Measurements from ENCODE around the gene CD247.

Gene CD247

DNA sequence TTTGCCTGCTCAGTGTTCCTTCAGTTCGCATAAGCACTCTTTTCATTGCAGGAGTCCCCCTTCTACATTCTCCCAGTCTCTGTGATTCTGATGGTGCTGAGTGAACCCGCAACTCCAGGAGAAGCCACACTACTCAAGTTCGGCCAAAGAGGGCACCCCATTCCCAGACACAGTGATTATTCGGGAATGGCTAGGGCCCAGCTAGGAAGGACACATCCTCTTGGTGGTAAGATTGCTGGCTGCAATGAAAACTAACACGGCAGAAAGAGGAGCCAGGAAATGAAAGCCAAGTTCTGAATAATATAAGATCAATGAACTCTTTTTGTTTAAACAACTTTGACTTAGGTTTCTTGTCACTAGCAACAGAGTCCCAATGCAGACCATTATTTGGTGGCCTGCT, 20.3 kb upstream of the CD247 start:
- TF ChIP-seq, protein P1, sequence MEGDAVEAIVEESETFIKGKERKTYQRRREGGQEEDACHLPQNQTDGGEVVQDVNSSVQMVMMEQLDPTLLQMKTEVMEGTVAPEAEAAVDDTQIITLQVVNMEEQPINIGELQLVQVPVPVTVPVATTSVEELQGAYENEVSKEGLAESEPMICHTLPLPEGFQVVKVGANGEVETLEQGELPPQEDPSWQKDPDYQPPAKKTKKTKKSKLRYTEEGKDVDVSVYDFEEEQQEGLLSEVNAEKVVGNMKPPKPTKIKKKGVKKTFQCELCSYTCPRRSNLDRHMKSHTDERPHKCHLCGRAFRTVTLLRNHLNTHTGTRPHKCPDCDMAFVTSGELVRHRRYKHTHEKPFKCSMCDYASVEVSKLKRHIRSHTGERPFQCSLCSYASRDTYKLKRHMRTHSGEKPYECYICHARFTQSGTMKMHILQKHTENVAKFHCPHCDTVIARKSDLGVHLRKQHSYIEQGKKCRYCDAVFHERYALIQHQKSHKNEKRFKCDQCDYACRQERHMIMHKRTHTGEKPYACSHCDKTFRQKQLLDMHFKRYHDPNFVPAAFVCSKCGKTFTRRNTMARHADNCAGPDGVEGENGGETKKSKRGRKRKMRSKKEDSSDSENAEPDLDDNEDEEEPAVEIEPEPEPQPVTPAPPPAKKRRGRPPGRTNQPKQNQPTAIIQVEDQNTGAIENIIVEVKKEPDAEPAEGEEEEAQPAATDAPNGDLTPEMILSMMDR (IDR thresholded peaks at IDR 0.05), result no peak
- H3K36me3 Mint-ChIP-seq (ENCODE audit: low read depth), result no peaks in the 10 kb centered on the region
- peaks cover 4% of the 10 kb centered on the region for H3K27me3 Mint-ChIP-seq (ENCODE audit: low read depth, poor library complexity)
- DNase-seq, result no peak
- H3K27ac Mint-ChIP-seq, result no peak overlapping the region
- H3K4me1 Mint-ChIP-seq, result peaks cover 10% of the 10 kb centered on the region
- H3K4me3 Mint-ChIP-seq, result no peak overlapping the region
- no peaks in the 10 kb centered on the region for H3K9me3 Mint-ChIP-seq

DNA sequence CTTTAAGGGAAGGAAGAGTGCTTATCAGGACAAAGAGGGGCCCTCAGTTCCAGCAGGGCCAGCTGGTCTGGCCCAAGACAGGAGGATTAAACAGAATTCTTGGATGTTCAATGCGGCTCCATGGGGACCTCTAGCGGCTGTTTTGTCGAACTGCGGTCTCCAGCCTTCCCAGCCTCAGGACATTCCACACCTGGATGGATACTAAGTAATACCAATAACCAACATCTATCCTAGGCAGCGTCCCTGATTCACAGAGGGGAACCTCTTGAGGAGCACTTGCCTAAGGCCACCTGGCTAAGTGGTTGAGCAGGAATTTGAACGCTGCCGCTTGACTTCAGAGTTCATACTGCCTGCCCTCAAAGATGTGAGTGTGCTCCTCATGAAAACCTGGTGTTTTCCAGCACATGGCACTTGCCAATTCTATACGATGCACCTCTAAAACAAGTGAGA, 15.5 kb upstream of the CD247 start:
- Mint-ChIP-seq H3K36me3 (ENCODE audit: low read depth) (no peaks in the 10 kb centered on the region), H3K4me1 (peaks cover 9% of the 10 kb centered on the region), H3K27ac (no peak overlapping the region), H3K4me3 (no peak overlapping the region), H3K9me3 (no peaks in the 10 kb centered on the region), H3K27me3 (ENCODE audit: low read depth, poor library complexity) (peaks cover 8% of the 10 kb centered on the region)
- TF ChIP-seq, protein P1 (IDR thresholded peaks at IDR 0.05), result peak; percentile 92
- peak; percentile 82 for DNase-seq

DNA sequence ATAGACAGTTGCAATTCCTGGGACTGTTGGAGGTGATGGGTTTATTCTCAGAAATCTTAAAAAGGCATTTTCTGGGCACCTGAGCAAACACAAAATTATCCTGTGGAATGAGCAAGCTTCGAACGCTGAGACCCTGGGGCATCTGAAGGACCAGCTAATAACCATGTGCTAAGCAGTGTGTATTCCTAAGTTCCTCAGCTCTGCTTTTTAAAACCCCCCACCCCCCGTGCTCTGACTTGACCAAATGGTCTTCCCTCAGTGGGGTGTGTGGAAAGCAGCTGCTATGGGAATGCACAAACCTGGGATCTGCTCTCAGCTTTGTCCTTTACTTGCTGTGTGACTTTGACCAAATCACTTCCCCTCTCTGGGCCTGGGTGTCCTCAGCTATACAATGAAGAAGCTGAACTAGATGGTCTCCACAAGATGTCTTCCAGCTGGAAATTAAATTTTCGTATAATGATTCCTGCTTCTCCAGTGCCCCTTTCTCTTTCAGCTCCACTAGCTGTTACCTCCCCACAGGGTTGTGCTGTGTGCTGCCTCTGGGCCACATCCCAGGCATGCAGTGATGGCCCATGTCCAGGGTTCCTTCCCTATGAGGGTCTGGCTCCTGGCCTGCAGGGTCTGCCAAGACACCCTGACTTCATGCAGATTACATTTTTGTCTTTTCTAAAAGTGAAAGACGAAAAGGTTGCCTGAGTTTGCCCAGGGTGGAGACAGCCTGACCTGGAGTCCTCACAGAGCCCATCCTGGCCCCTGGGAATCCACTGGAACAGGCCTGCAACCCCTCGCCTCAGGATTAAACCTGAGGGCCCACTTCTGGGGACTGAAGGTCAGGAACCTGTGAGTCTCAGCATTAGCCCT, 14.9 kb upstream of the CD247 start:
- H3K9me3 Mint-ChIP-seq, result no peaks in the 10 kb centered on the region
- no peaks in the 10 kb centered on the region for H3K36me3 Mint-ChIP-seq (ENCODE audit: low read depth)
- no peak overlapping the region for H3K27ac Mint-ChIP-seq
- TF ChIP-seq, protein P1 (IDR thresholded peaks at IDR 0.05), result no peak
- peaks cover 6% of the 10 kb centered on the region for H3K4me1 Mint-ChIP-seq
- no peak for DNase-seq
- peaks cover 8% of the 10 kb centered on the region for H3K27me3 Mint-ChIP-seq (ENCODE audit: low read depth, poor library complexity)
- H3K4me3 Mint-ChIP-seq, result no peak overlapping the region

DNA sequence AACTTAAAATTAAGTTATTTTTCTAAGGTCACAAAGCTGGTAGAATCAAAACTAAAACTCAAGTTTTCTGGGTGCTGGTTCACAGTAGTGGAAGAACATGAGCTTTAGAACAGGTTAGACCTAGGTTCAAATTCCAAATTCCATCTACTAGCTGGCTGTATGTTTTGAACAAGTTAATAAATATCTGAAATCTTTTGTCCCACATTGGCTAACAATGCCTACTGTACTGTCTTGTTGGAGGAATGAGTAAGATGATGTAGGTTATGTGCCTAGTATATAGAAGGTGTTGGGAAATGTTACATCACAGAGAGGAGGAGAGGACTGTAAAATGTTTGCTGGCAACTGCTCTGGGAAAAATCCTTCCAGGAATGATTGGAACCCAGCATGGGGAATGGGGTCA, 14.0 kb upstream of the CD247 start:
- no peaks in the 10 kb centered on the region for H3K36me3 Mint-ChIP-seq (ENCODE audit: low read depth)
- no peak overlapping the region for H3K27ac Mint-ChIP-seq
- H3K27me3 Mint-ChIP-seq (ENCODE audit: low read depth, poor library complexity), result peaks cover 9% of the 10 kb centered on the region
- H3K9me3 Mint-ChIP-seq, result no peaks in the 10 kb centered on the region
- no peak overlapping the region for H3K4me3 Mint-ChIP-seq
- no peak for DNase-seq
- peaks cover 6% of the 10 kb centered on the region for H3K4me1 Mint-ChIP-seq
- TF ChIP-seq, protein P1 (IDR thresholded peaks at IDR 0.05), result no peak

DNA sequence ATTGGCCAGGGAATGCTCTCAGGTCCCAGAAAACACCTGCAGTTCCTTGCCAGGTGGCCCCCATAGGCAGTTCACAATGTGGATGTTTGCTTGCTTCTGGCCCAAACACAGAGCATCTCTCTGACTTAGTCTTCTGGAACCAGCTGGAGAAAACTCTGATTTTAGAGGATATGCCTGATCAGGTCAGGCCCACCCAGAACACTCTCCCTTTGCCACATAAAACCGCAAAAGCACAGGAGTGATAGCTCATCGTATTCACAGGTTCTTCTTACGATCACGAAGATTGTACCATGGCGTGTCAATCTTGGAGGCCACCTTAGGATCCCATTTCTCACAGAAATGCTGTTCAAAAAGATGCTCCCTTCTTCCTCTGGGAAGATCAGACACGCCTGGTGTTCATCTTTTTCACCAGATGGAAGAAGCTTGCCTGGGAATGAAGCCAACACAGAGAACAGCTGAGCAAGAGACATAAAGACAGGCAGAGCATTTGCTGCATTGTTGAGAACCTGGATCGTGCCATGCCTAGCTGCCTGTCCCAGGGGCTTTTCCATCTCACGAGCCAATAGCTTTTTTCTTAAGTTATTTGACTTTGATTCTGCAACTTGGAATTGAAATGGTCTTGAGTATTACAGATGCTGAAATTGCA, 11.6 kb upstream of the CD247 start:
- Mint-ChIP-seq H3K27me3 (ENCODE audit: low read depth, poor library complexity) (peaks cover 9% of the 10 kb centered on the region), H3K4me3 (no peak overlapping the region), H3K36me3 (ENCODE audit: low read depth) (no peaks in the 10 kb centered on the region), H3K27ac (no peak overlapping the region), H3K9me3 (no peaks in the 10 kb centered on the region), H3K4me1 (peaks cover 15% of the 10 kb centered on the region)
- no peak for DNase-seq
- TF ChIP-seq, protein P1 (IDR thresholded peaks at IDR 0.05), result no peak

Data from nephron progenitor cell (in vitro differentiated cells).